Measurements from ENCODE around the gene DNAAF1.

DNA sequence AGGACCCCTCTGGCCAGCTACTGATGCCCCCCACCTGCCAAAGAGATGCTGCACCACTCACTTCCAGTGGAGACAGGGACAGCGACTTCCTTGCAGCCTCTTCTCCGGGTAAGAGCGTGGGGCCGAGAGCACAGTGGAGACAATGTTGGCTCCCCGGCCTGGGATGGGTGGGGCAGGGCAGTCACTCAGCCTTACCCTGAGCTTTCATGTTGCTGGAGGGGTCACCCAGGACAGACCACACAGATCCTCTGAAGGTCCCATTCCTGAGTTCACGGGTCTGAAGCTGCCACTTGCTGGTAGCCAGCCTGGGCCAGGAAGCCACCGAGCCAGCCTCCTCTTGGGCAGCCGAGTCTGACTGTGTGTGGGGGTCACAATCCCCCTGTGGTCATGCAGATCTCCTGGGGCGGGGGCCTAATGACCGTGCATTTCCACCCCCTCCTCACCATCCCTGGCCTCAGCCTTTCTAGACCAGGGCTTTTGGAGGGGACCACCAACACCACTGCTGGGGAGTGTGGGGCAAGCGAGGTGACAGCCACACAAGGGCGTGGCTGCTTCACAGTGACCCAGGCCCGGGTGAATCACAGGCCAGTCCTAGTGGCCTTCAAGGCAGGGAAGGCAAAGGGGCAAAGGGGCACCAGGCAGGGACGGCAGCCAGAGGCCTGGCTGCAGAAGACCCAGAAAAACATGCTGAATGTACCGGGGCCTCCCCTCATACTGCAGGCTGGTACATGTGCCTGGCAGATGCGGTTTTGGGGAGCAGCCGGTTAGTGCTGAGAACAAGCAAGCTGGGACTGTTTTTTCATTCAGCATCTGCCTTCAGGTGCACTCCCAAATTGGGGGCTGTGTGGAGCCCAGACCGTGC is 31.3 kb downstream of the DNAAF1 start:
- TF ChIP-seq, protein P1, sequence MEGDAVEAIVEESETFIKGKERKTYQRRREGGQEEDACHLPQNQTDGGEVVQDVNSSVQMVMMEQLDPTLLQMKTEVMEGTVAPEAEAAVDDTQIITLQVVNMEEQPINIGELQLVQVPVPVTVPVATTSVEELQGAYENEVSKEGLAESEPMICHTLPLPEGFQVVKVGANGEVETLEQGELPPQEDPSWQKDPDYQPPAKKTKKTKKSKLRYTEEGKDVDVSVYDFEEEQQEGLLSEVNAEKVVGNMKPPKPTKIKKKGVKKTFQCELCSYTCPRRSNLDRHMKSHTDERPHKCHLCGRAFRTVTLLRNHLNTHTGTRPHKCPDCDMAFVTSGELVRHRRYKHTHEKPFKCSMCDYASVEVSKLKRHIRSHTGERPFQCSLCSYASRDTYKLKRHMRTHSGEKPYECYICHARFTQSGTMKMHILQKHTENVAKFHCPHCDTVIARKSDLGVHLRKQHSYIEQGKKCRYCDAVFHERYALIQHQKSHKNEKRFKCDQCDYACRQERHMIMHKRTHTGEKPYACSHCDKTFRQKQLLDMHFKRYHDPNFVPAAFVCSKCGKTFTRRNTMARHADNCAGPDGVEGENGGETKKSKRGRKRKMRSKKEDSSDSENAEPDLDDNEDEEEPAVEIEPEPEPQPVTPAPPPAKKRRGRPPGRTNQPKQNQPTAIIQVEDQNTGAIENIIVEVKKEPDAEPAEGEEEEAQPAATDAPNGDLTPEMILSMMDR (IDR thresholded peaks at IDR 0.05): no peak
- TF ChIP-seq POLR2A (IDR thresholded peaks at IDR 0.05): no peak
